PC-9 (cell line): ENCODE results near the gene CCDC86. TPM values are rescaled to one million over a fixed set of nuclear protein-coding genes. Genes with fewer than 3 reads are reported as not detected.

ENCODE experiments used
- Bru-seq: library from RNA; stranded (reverse); fragments of 400-500 nt; gene quantifications from one replicate; lab custom pipeline; 2021; lab: Mats Ljungman, UMichigan
- BruChase-seq, 2 experiments: library from RNA; stranded (reverse); fragments of 400-500 nt; gene quantifications; one replicate each; lab custom pipeline; 2021; lab: Mats Ljungman, UMichigan
- BruUV-seq: library from RNA; stranded (reverse); fragments of 400-500 nt; replicated peaks from 2 replicates; lab custom pipeline; 2021; lab: Mats Ljungman, UMichigan
- CTCF ChIA-PET: fragments of 300-600 bp; sonication (Branson Sonifier 250); formaldehyde crosslinking; loops from one replicate; lab custom pipeline; 2022; ENCODE audit warnings: antibody characterized with exemption; lab: Charles Lee
- POLR2A ChIA-PET: fragments of 300-600 bp; sonication (Branson Sonifier 250); formaldehyde crosslinking; loops from one replicate; lab custom pipeline; 2022; ENCODE audit warnings: antibody characterized with exemption; ENCODE audit not compliant: unreplicated experiment; lab: Charles Lee
- DNase-seq, 2 experiments: peaks; one replicate each; pipeline versions ENCODE4 v3.0.0 to v3.0.0-alpha.2; 2015 to 2022; ENCODE audit warnings: mixed read lengths in 1 of 2
- H2AFZ ChIP-seq: fragments of 200-600 bp; sonication (generic); 2 replicates; pipeline ENCODE4 v1.8.1; 2017; ENCODE audit warnings: antibody characterized with exemption
- H3F3A ChIP-seq: fragments of 200-600 bp; sonication (generic); 2 replicates; pipeline ENCODE4 v1.8.1; 2017; ENCODE audit warnings: antibody characterized with exemption, mild to moderate bottlenecking, low read depth; ENCODE audit not compliant: insufficient read depth
- H3K27ac ChIP-seq: fragments of 200-600 bp; sonication (generic); 2 replicates; pipeline ENCODE4 v1.6.1; 2016; ENCODE audit warnings: mixed run types
- H3K27me3 ChIP-seq: fragments of 200-600 bp; sonication (generic); 2 replicates; pipeline ENCODE4 v1.6.1; 2016; ENCODE audit warnings: low read depth, mixed run types; ENCODE audit not compliant: insufficient read depth
- H3K36me3 ChIP-seq: fragments of 200-600 bp; sonication (generic); 2 replicates; pipeline ENCODE4 v1.6.1; 2016; ENCODE audit warnings: low read depth, mixed run types
- H3K4me1 ChIP-seq: fragments of 200-600 bp; sonication (generic); replicated peaks from 2 replicates; pipeline ENCODE4 v1.6.1; 2016; ENCODE audit warnings: mixed run types; ENCODE audit not compliant: insufficient read depth
- H3K4me2 ChIP-seq: fragments of 200-600 bp; sonication (generic); 2 replicates; pipeline ENCODE4 v1.6.1; 2017; ENCODE audit warnings: mixed run types
- H3K4me3 ChIP-seq: fragments of 200-600 bp; sonication (generic); 2 replicates; pipeline ENCODE4 v1.6.1; 2016; ENCODE audit warnings: mixed run types
- H3K79me2 ChIP-seq: fragments of 200-600 bp; sonication (generic); 2 replicates; pipeline ENCODE4 v1.6.1; 2017; ENCODE audit warnings: low read depth, mixed run types
- H3K9me2 ChIP-seq: fragments of 200-600 bp; sonication (generic); 2 replicates; pipeline ENCODE4 v1.8.1; 2017; ENCODE audit warnings: mild to moderate bottlenecking; ENCODE audit not compliant: insufficient read depth
- H3K9me3 ChIP-seq: fragments of 200-600 bp; sonication (generic); 2 replicates; pipeline ENCODE4 v1.8.1; 2016; ENCODE audit warnings: low read depth; ENCODE audit not compliant: insufficient read depth
- H4K20me1 ChIP-seq: fragments of 200-600 bp; sonication (generic); 2 replicates; pipeline ENCODE4 v1.8.1; 2017; ENCODE audit not compliant: insufficient read depth
- EZH2 ChIP-seq: fragments of 200-600 bp; sonication (generic); IDR thresholded peaks from 2 replicates; pipeline ENCODE4 v1.8.0; 2017; ENCODE audit warnings: antibody characterized with exemption, low read depth
- intact Hi-C: fragments of 100-400 bp; cut with micrococcal nuclease; formaldehyde crosslinking; loops from one replicate; pipeline ENCODE4 v1.10.0; 2022; ENCODE audit not compliant: unreplicated experiment
- long read RNA-seq: library from polyadenylated mRNA; stranded (forward); transcript quantifications from one replicate; pipeline ENCODE4 v2.0.0, GENCODE V29; 2022
- total RNA-seq: library from RNA; stranded (reverse); gene quantifications from 2 replicates; pipeline ENCODE4 v1.2.3, GENCODE V29; 2021
- TF ChIP-seq, protein P1 (sequence below): fragments of 200-600 bp; sonication (generic); conservative IDR thresholded peaks from 2 replicates; pipeline ENCODE4 v1.6.1; 2017; ENCODE audit warnings: mixed run types, antibody characterized with exemption, mild to moderate bottlenecking, moderate library complexity

CCDC86 gene, protein sequence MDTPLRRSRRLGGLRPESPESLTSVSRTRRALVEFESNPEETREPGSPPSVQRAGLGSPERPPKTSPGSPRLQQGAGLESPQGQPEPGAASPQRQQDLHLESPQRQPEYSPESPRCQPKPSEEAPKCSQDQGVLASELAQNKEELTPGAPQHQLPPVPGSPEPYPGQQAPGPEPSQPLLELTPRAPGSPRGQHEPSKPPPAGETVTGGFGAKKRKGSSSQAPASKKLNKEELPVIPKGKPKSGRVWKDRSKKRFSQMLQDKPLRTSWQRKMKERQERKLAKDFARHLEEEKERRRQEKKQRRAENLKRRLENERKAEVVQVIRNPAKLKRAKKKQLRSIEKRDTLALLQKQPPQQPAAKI
- total RNA-seq (34.8 and 35.6 TPM in 2 replicates), Bru-seq, nascent RNA (percentile 69 among the genes with signal in this experiment), BruChase-seq, experiment 1, labeled RNA remaining after a 2-hour chase (percentile 71 among the genes with signal in this experiment), BruChase-seq, experiment 2, labeled RNA remaining after a 6-hour chase (percentile 93 among the genes with signal in this experiment)
- long read RNA-seq, transcript CCDC86-201 (4 exons, 1,893 nt), result major isoform, 72 of 80 reads
- long read RNA-seq, partial matches to known transcripts, result 0 of 80 reads
- long read RNA-seq, other reads (novel, unspliced or antisense), result 8 of 80 reads

DNA sequence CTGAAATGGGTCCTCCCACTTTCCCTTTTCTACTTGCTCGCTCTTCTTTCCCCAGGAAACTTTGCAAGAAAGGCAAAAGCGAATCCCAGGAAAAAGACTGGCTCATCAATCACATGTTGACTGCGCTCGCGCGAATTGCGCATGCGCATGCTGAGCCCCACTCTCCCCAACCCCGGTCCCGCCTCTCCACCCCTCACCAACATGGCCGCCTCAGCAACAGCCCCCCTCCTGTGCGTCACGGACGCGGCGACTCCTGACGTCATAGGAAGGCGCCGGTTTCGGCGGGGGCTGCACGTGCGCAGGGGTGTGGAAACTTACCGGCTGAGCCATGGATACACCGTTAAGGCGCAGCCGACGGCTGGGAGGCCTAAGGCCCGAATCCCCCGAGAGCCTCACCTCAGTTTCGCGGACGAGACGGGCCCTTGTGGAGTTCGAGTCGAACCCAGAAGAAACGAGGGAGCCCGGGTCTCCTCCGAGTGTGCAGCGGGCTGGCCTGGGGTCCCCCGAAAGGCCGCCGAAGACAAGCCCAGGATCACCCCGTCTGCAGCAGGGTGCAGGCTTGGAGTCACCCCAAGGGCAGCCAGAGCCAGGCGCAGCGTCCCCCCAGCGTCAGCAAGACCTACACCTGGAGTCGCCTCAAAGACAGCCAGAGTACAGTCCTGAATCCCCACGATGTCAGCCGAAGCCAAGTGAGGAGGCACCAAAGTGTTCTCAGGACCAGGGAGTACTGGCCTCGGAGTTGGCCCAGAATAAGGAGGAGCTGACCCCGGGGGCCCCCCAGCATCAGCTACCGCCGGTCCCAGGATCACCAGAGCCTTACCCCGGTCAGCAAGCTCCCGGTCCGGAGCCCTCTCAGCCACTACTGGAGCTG is at the start of gene CCDC86:
TSS of gene CCDC86 (plus strand) at position 317 of the 871 bp plus-strand sequence. CDS start at position 329, 12 bp downstream.
- CTCF ChIA-PET, result no interaction called here

DNA sequence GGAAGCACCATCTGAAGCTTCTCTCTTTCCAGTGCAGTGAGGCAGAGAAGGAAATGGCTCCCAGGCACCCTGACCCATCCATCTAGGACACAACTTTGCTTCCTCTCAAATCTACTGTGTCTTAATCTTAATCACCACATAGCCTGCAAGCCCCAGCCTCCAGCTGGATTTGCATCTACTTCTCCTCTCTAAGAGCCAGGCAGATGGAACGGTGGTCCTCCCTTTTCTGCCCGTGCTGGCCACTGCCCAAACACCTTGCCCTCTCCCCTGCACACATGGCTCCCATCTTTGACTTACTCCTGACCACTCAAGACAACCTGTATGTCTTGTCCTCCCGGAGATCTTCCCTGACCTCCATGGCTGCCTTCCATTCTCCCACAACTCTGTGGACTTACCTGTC is 49.4 kb upstream of the CCDC86 start:
- BruUV-seq, result no TSS peak
- CTCF ChIA-PET, result no interaction called here
- DNase-seq, result peak in 1 of 2 experiments; percentile 2

More for the DNA sequence above, at the start of gene CCDC86:
- H3K27ac ChIP-seq, result peak within 1 kb of the TSS; percentile 52
- peak; percentile 83 to 96 for DNase-seq
- H2AFZ ChIP-seq, result peak within 1 kb of the TSS; percentile 94
- no peaks in the 10 kb centered on the region for H3K9me2 ChIP-seq
- H3K4me1 ChIP-seq, result peaks cover 18% of the 10 kb centered on the region
- no peaks in the 10 kb centered on the region; the same call in 1 of the 2 replicates for H3F3A ChIP-seq
- H3K27me3 ChIP-seq, result no peaks in the 10 kb centered on the region
- no peaks in the 10 kb centered on the region for H3K9me3 ChIP-seq
- peak within 1 kb of the TSS; percentile 91 for H3K4me3 ChIP-seq
- no TSS peak for BruUV-seq
- H3K36me3 ChIP-seq, result peaks cover 4% of the 10 kb centered on the region; the same call in 1 of the 2 replicates
- peak within 1 kb of the TSS; percentile 98 for H3K4me2 ChIP-seq
- intact Hi-C loops, result loop anchor here (1.0 kb wide), 1 partner anchor 64 kb away; the partner anchor contains the start of gene PRPF19
- TF ChIP-seq, protein P1, sequence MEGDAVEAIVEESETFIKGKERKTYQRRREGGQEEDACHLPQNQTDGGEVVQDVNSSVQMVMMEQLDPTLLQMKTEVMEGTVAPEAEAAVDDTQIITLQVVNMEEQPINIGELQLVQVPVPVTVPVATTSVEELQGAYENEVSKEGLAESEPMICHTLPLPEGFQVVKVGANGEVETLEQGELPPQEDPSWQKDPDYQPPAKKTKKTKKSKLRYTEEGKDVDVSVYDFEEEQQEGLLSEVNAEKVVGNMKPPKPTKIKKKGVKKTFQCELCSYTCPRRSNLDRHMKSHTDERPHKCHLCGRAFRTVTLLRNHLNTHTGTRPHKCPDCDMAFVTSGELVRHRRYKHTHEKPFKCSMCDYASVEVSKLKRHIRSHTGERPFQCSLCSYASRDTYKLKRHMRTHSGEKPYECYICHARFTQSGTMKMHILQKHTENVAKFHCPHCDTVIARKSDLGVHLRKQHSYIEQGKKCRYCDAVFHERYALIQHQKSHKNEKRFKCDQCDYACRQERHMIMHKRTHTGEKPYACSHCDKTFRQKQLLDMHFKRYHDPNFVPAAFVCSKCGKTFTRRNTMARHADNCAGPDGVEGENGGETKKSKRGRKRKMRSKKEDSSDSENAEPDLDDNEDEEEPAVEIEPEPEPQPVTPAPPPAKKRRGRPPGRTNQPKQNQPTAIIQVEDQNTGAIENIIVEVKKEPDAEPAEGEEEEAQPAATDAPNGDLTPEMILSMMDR, result no peak
- no peak for TF ChIP-seq EZH2
- peaks cover 11% of the 10 kb centered on the region; the same call in 1 of the 2 replicates for H4K20me1 ChIP-seq
- POLR2A ChIA-PET, result interaction anchor here (0.7 kb wide), 1 partner anchor 64 kb away, joined by 3 read pairs; the partner anchor contains the start of gene PRPF19
- peaks cover 37% of the 10 kb centered on the region for H3K79me2 ChIP-seq

More for the DNA sequence above, 49.4 kb upstream of the CCDC86 start:
- no peak overlapping the region for H3K27ac ChIP-seq
- H3K9me3 ChIP-seq, result no peaks in the 10 kb centered on the region
- no peak overlapping the region for H3K4me3 ChIP-seq
- no peaks in the 10 kb centered on the region for H3K79me2 ChIP-seq
- TF ChIP-seq EZH2, result no peak
- TF ChIP-seq, protein P1, result no peak
- H3K4me1 ChIP-seq, result no peaks in the 10 kb centered on the region
- H2AFZ ChIP-seq, result no peak overlapping the region
- H3F3A ChIP-seq, result no peaks in the 10 kb centered on the region
- no peaks in the 10 kb centered on the region for H3K9me2 ChIP-seq
- H3K36me3 ChIP-seq, result no peaks in the 10 kb centered on the region
- intact Hi-C loops, result no loop called here
- H3K4me2 ChIP-seq, result no peak overlapping the region
- peaks cover 66% of the 10 kb centered on the region for H3K27me3 ChIP-seq
- POLR2A ChIA-PET, result no interaction called here
- H4K20me1 ChIP-seq, result no peaks in the 10 kb centered on the region
